GM18868 (cell line): ENCODE results near the gene SATB2.

Experiments
- ATAC-seq: cut with Tn5 transposase; IDR thresholded peaks from one replicate; pipeline ENCODE4 v1.9.1; 2021; ENCODE audit warnings: mild to moderate bottlenecking, moderate library complexity; ENCODE audit not compliant: unreplicated experiment

The SATB2 gene

DNA sequence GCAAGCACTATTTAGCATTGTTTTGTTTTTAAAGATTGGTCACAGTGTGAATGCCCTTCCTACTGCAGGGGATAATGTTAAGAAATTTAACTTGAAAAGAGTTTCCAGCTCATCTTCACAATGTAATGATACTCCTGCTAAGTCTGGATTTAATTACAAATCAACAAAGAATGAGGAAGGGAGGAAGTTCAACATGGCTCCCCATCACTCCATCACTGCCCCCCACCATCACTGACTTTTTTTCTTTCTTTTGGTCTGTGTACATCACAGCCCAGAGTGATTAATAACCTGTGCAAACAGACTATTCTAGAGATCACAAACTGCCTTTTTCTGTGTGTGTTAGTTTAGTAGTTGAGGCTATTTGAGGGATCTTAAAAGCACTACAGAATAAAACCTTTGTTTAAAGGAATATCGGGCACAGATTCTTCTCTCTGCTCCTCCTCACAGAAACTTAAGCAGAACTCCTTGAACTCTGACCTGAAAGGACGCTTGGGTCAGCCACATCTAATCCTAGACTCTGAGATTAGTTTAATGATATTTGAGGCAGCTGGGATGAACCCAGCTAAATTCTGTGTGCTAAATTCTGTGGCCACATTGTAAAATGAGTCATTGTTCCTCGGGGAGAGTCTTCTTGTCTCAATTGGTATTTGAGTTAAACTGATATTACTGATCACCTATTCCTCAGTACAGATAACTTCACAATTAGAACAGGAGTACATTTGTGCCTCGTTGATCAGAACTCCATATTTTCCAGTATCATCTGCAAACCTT lies 47.8 kb downstream of the SATB2 start:
- no peak for ATAC-seq

GRCh38 chr2:199407421-199407820 lies 50.3 kb downstream of the SATB2 start:
- ATAC-seq = no peak

- ATAC-seq = peak; percentile 34
These were observed 52.5 kb downstream of the SATB2 start for GRCh38 chr2:199405241-199405640.

DNA sequence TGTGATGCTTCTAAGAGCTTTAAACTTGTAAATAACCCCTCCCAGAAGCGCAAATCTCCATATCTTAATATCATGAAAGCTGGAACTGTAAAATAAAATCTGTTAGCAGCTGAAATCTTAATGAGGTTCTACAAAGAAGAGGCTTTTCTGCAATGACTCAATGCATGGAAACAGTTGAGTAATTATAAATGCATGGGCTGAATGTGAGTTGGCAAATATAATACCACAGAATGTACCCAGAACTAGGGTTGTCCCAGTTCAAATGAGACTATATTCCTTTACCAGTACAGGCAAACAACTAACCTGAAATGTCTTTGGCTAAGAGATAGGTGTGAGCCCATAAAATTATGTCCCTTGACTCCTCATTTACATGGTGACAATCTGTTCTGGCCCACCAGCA lies 52.9 kb downstream of the SATB2 start:
- no peak for ATAC-seq

DNA sequence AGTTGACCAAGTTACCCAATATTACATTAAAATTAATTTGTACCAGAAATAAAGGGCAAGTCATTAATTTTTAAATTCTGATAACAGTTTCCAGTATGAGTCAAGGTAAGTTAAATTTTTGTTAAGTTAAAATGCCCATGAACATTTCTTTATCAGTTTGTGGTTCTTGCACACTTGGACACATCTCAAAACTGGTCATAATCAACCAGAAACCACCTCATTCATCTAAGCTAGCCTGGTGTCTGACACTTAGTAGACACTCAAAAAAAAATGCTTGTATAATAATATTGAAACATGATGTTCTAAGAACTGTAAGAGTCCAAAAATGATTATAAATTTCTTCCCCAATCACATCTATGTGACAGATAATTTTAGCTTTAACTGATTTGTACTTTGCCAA lies 62.4 kb downstream of the SATB2 start:
- ATAC-seq = no peak

GRCh38 chr2:199392363-199392762 lies 65.4 kb downstream of the SATB2 start:
- no peak for ATAC-seq

DNA sequence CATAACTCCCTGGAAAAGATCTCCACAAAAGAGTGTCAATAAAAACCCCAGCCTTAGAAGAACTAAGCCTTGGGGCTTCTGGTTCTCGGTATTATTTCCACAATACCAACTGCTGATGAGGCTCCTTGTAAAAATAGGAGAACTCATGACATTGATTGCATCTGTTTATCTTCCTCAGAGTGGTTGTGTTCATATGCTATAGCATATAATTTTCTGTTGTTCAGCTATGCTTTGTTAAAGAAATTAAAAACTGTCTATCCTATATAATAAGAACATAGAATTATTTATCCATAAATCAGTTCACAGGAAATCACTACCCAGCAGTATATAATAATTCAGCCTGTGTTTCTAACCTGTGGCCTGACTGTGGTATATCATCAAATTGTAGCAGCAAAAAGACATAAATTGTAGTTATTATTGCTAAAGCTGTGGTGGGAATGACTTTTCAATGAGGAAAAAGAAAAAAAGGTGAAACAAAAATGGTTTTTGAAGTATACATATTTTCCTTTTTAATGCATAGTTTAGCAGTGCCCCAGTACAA lies 68.9 kb downstream of the SATB2 start:
- ATAC-seq = no peak

DNA sequence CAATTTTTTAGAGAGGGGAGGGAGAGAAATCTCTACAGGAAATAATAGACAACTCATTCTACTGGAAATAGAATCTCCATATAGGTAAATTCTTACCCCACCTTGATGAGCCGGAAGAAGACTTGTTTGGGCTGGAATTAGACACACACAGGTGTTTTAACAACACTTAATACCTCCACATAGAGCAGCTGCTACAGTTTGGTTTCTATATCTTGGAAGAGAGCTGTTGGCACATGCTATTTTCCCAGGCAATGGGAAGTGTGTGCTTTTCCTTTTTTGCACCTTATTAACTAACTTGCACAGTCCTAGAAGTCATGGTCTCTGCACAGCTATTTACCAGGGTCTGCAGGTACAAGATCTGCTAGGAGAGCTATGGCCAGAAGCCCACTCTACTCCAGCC lies 73.7 kb downstream of the SATB2 start:
- ATAC-seq = no peak

GRCh38 chr2:199383021-199383420 lies 74.7 kb downstream of the SATB2 start:
- no peak for ATAC-seq

DNA sequence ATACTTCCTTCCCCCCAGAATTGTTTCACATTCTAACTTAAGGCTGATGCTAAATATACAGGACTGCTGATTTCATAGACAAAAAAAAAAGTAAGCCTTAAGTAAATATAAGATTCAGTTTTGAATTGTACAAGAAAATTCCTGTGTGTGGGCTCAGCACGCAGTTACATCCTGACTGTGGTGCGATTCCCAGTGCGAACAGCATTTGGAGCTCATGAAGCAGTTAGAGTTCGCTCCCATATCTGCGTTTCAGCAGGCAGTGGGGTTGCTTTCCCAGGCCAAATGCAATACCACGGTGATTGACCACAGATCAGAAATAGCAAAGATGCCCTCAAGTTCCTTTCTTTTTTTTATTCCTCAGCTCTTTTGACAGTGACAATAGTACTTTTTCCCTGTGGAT lies 75.6 kb downstream of the SATB2 start:
- no peak for ATAC-seq

- ATAC-seq = no peak
These were observed 76.2 kb downstream of the SATB2 start for GRCh38 chr2:199381531-199381930.

GRCh38 chr2:199378948-199379650 lies 78.6 kb downstream of the SATB2 start:
- ATAC-seq = no peak

- ATAC-seq = no peak
These were observed 87.5 kb downstream of the SATB2 start for GRCh38 chr2:199370150-199370780.

- ATAC-seq = no peak
These were observed 91.3 kb downstream of the SATB2 start for GRCh38 chr2:199366406-199366805.

GRCh38 chr2:199364153-199364552 lies 93.6 kb downstream of the SATB2 start:
- no peak for ATAC-seq

DNA sequence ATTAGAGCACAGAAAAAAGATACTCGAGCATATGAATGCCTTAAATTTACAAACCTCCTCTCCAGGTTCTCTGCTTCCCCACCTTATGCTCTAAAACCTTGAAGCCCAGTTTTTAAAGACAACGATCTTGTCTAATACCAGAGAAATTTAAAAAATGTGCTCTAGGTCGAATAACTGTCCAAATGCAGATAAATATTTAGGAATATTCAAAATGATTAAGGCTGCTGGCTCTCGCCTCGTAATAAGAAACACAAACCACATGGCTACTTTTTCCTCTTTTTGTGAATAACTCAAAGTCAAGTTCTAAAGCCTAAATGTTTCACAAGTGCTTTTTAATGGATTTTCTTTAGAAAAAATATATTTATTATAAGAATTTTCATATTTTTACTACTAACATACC lies 101.3 kb downstream of the SATB2 start:
- no peak for ATAC-seq

GRCh38 chr2:199348871-199349270 lies 108.9 kb downstream of the SATB2 start:
- no peak for ATAC-seq

- no peak for ATAC-seq
These were observed 113.7 kb downstream of the SATB2 start for GRCh38 chr2:199344012-199344411.

- ATAC-seq = no peak
These were observed 115.4 kb downstream of the SATB2 start for GRCh38 chr2:199342334-199342733.

- no peak for ATAC-seq
These were observed 116.6 kb downstream of the SATB2 start for GRCh38 chr2:199341123-199341522.

GRCh38 chr2:199339891-199340605 lies 117.7 kb downstream of the SATB2 start:
- no peak for ATAC-seq
